GM12878 (cell line): Measurements from ENCODE around the gene CRAT. TPM values are rescaled to one million over a fixed set of nuclear protein-coding genes. Genes with fewer than 3 reads are reported as not detected.

ENCODE experiments used
- ATAC-seq: fragments of 200-7000 bp; cut with Tn5 transposase; 3 replicates; pipeline ENCODE4 v1.9.1; 2020; ENCODE audit warnings: mild to moderate bottlenecking, moderate library complexity
- BruUV-seq: library from RNA; stranded (reverse); fragments of 400-500 nt; replicated peaks from 2 replicates; lab custom pipeline; 2021; lab: Mats Ljungman, UMichigan
- CTCF ChIA-PET: fragments of 300-600 bp; sonication (Branson Sonifier 250); formaldehyde crosslinking; extraction: SDS; loops from one replicate; lab custom pipeline; 2021; ENCODE audit warnings: inconsistent platforms; lab: Yijun Ruan, JAX
- POLR2A ChIA-PET: fragments of 350-600 bp; formaldehyde crosslinking; extraction: SDS; loops from one replicate; lab custom pipeline; 2021; ENCODE audit warnings: inconsistent platforms; lab: Charles Lee
- RAD21 ChIA-PET: fragments of 300-600 bp; sonication (Branson Sonifier 250); formaldehyde crosslinking; loops from one replicate; lab custom pipeline; 2023; ENCODE audit warnings: antibody characterized with exemption; ENCODE audit not compliant: unreplicated experiment; lab: Charles Lee
- SMC1A ChIA-PET: fragments of 300-600 bp; sonication (Branson Sonifier 250); formaldehyde crosslinking; loops from one replicate; lab custom pipeline; 2023; ENCODE audit not compliant: unreplicated experiment, uncharacterized antibody; lab: Charles Lee
- DNase-seq: peaks from one replicate; pipeline ENCODE4 v3.0.0-alpha.2; 2011; ENCODE audit warnings: low read depth, low spot score
- FAIRE-seq: peaks from 3 replicates; lab custom pipeline; 2011; peaks lifted over from hg19 to GRCh38; lab: Jason Lieb, UNC
- H2AFZ ChIP-seq: 2 replicates; pipeline ENCODE4 v1.6.0; 2011; ENCODE audit warnings: low read depth, low read length, control low read depth; ENCODE audit not compliant: control insufficient read depth
- H3K27ac ChIP-seq: 2 replicates; pipeline ENCODE4 v1.5.1; 2011; ENCODE audit warnings: control low read depth; ENCODE audit not compliant: control insufficient read depth, insufficient read depth
- H3K27me3 ChIP-seq, 2 experiments: replicated peaks in 1 of 2; 2 replicates each; pipeline versions ENCODE4 v1.6.0 to v1.6.1; 2011; ENCODE audit warnings: low read length in 1 of 2; ENCODE audit not compliant: control insufficient read depth in 2 of 2, insufficient read depth in 2 of 2
- H3K36me3 ChIP-seq, 2 experiments: 2 replicates each; pipeline ENCODE4 v1.5.1; 2011; ENCODE audit warnings: low read length in 1 of 2; ENCODE audit not compliant: control insufficient read depth in 2 of 2, insufficient read depth in 2 of 2
- H3K4me1 ChIP-seq: 2 replicates; pipeline ENCODE4 v1.6.1; 2011; ENCODE audit warnings: mild to moderate bottlenecking, low read length, moderate library complexity, mixed read lengths; ENCODE audit not compliant: control insufficient read depth, insufficient read depth
- H3K4me2 ChIP-seq: 2 replicates; pipeline ENCODE4 v1.6.0; 2011; ENCODE audit warnings: control low read depth; ENCODE audit not compliant: control insufficient read depth, insufficient read depth
- H3K4me3 ChIP-seq: fragments of 200-600 bp; sonication (generic); 2 replicates; pipeline ENCODE4 v1.5.1; 2016
- H3K79me2 ChIP-seq: 2 replicates; pipeline ENCODE4 v1.6.0; 2011; ENCODE audit warnings: low read length; ENCODE audit not compliant: control insufficient read depth, insufficient read depth
- H3K9ac ChIP-seq: 2 replicates; pipeline ENCODE4 v1.8.0; 2011; ENCODE audit warnings: low read length, control low read depth, mixed read lengths; ENCODE audit not compliant: control insufficient read depth, insufficient read depth
- H3K9me3 ChIP-seq: replicated peaks from 3 replicates; pipeline ENCODE4 v1.5.1; 2011; ENCODE audit warnings: mild to moderate bottlenecking, low read length; ENCODE audit not compliant: control insufficient read depth, insufficient read depth
- H4K20me1 ChIP-seq: 2 replicates; pipeline ENCODE4 v1.6.0; 2011; ENCODE audit not compliant: control insufficient read depth, insufficient read depth
- BACH1 ChIP-seq: fragments of 450-650 bp; IDR thresholded peaks from 2 replicates; pipeline ENCODE4 v1.6.1; 2017; ENCODE audit warnings: mild to moderate bottlenecking, borderline replicate concordance
- ETV6 ChIP-seq, 2 experiments: fragments of 450-650 bp in 1 of 2; IDR thresholded peaks in 1 of 2; conservative IDR thresholded peaks in 1 of 2; 2 replicates each; pipeline ENCODE4 v1.6.1; 2014; ENCODE audit warnings: antibody characterized with exemption in 1 of 2, borderline replicate concordance in 1 of 2, low read depth in 1 of 2, mild to moderate bottlenecking in 1 of 2, moderate library complexity in 1 of 2
- HDAC6 ChIP-seq: fragments of 200-600 bp; sonication (generic); IDR thresholded peaks from one replicate; pipeline ENCODE4 v1.8.0; 2017; ENCODE audit warnings: antibody characterized with exemption; ENCODE audit not compliant: unreplicated experiment
- JUNB ChIP-seq: IDR thresholded peaks from 2 replicates; pipeline ENCODE4 v1.6.1; 2016; ENCODE audit warnings: antibody characterized with exemption, mild to moderate bottlenecking
- MEF2B ChIP-seq: fragments of 450-650 bp; IDR thresholded peaks from 2 replicates; pipeline ENCODE4 v1.6.1; 2018; ENCODE audit warnings: mild to moderate bottlenecking, moderate library complexity; ENCODE audit not compliant: partially characterized antibody, poor library complexity, severe bottlenecking
- MLLT1 ChIP-seq: fragments of 450-650 bp; IDR thresholded peaks from 2 replicates; pipeline ENCODE4 v1.6.1; 2016; ENCODE audit warnings: mild to moderate bottlenecking
- MTA3 ChIP-seq: IDR thresholded peaks from 2 replicates; pipeline ENCODE4 v1.6.1; 2012; ENCODE audit warnings: low read length, inconsistent platforms, borderline replicate concordance
- NR2C1 ChIP-seq: fragments of 450-650 bp; IDR thresholded peaks from 2 replicates; pipeline ENCODE4 v1.6.1; 2017; ENCODE audit warnings: antibody characterized with exemption, mild to moderate bottlenecking, moderate library complexity
- POLR2AphosphoS2 ChIP-seq: IDR thresholded peaks from 2 replicates; pipeline ENCODE4 v1.6.1; 2011; ENCODE audit warnings: low read depth, mild to moderate bottlenecking, low read length, improper control_type of control experiment, moderate library complexity
- POU2F2 ChIP-seq: IDR thresholded peaks from 3 replicates; pipeline ENCODE4 v1.6.1; 2011; ENCODE audit warnings: low read depth, mild to moderate bottlenecking, low read length, borderline replicate concordance
- RAD21 ChIP-seq: IDR thresholded peaks from 2 replicates; pipeline ENCODE4 v1.6.1; 2011; ENCODE audit warnings: mild to moderate bottlenecking, low read depth, low read length, moderate library complexity; ENCODE audit not compliant: insufficient read depth
- RB1 ChIP-seq: fragments of 450-650 bp; formaldehyde crosslinking; IDR thresholded peaks from 2 replicates; pipeline ENCODE4 v1.6.1; 2017; ENCODE audit warnings: mild to moderate bottlenecking, borderline replicate concordance
- TAF1 ChIP-seq: IDR thresholded peaks from 2 replicates; pipeline ENCODE4 v1.6.1; 2011; ENCODE audit warnings: mild to moderate bottlenecking, low read depth, low read length, borderline replicate concordance
- ZZZ3 ChIP-seq: IDR thresholded peaks from 2 replicates; pipeline ENCODE4 v1.6.1; 2011; ENCODE audit warnings: low read depth; ENCODE audit not compliant: control insufficient read depth, insufficient read length
- WGBS: methylation state at CpG from one replicate; pipeline ENCODE4 v1.1.6; 2016; ENCODE audit warnings: low lambda C conversion rate; ENCODE audit not compliant: insufficient replicate concordance, insufficient coverage; ENCODE audit errors: missing lambda C conversion rate; 5-methylcytosine and 5-hydroxymethylcytosine counted together
- in situ Hi-C: fragments of 300-500 bp; cut with MboI; formaldehyde crosslinking; loops from 9 replicates; pipeline ENCODE4 v1.14.3; 2018; ENCODE audit warnings: mixed read lengths
- intact Hi-C: fragments of 100-400 bp; cut with micrococcal nuclease; formaldehyde crosslinking; loops from one replicate; pipeline ENCODE4 v1.14.2; 2022; ENCODE audit not compliant: unreplicated experiment
- polyA plus RNA-seq, 11 experiments: library from polyadenylated mRNA; depleted of rRNA in 4 of 11; unstranded in 6 of 11; stranded (reverse) in 5 of 11; fragments of >200 nt; fragmentation: Nextera tagmentation in 4 of 11; fragmentation: Illumina TruSeq in 1 of 11; extraction: Ambion mirVana in 4 of 11; extraction: Trizol in 1 of 11; gene quantifications; 1 replicate in 1 of 11; 2 replicates in 10 of 11; pipeline versions ENCODE4 v1.2.1 to v1.2.3, GENCODE V29; 2011 to 2016; ENCODE audit warnings: inconsistent platforms in 2 of 11, missing spikeins in 2 of 11, low read depth in 1 of 11
- total RNA-seq, 4 experiments: library from RNA; depleted of rRNA in 3 of 4; stranded (reverse); fragments of >200 nt in 3 of 4; fragmentation: Illumina TruSeq in 1 of 4; extraction: Trizol in 1 of 4; gene quantifications; 2 replicates each; pipeline versions ENCODE4 v1.2.1 to v1.2.3, GENCODE V29; 2013 to 2021

Gene CRAT
- total and polyA plus RNA-seq, 10 of the 15 experiments (the other 5 are each of a cell fraction or from before 2014, with no cell fraction given), result 0.10 to 3.4 (median 1.8) TPM

- TF ChIP-seq ETV6 (conservative IDR thresholded peaks at IDR 0.05 in 1 of 2, IDR thresholded peaks at IDR 0.05 in 1 of 2; ENCODE audit: borderline replicate concordance in 1 of 2, low read depth in 1 of 2) (no peak), POLR2AphosphoS2 (no peak), HDAC6 (no peak), RAD21 (no peak), ZZZ3 (no peak), NR2C1 (no peak), MLLT1 (no peak), JUNB (no peak), POU2F2 (no peak), RB1 (no peak), BACH1 (no peak), MEF2B (no peak), MTA3 (no peak), TAF1 (no peak)
- Histone ChIP-seq H3K27ac (no peak overlapping the region), H3K27me3 (no peaks in the 10 kb centered on the region), H3K79me2 (no peaks in the 10 kb centered on the region), H3K9me3 (no peaks in the 10 kb centered on the region), H3K4me1 (no peaks in the 10 kb centered on the region), H3K9ac (no peak overlapping the region), H4K20me1 (no peaks in the 10 kb centered on the region), H3K36me3 (no peaks in the 10 kb centered on the region), H3K4me2 (no peak overlapping the region), H3K4me3 (no peak overlapping the region), H2AFZ (no peak overlapping the region)
- no TSS peak for BruUV-seq
- 60% methylated on average over 28 of the region's 28 CpGs for WGBS
- RAD21 ChIA-PET, result no interaction called here
- DNase-seq (no peak), FAIRE-seq (no peak), ATAC-seq (no peak)
- SMC1A ChIA-PET, result no interaction called here
- intact Hi-C loops, result no loop called here
- in situ Hi-C loops, result no loop called here
- CTCF ChIA-PET, result no interaction called here
- POLR2A ChIA-PET, result no interaction called here
Observed at GRCh38 chr9:129100383-129101169, 10.0 kb downstream of the CRAT start.
